GM12878 (cell line): ENCODE results near the gene SPINK5. TPM values are rescaled to one million over a fixed set of nuclear protein-coding genes. Genes with fewer than 3 reads are reported as not detected.

ENCODE experiments used
- ATAC-seq: fragments of 200-7000 bp; cut with Tn5 transposase; 3 replicates; pipeline ENCODE4 v1.9.1; 2020; ENCODE audit warnings: mild to moderate bottlenecking, moderate library complexity
- BruUV-seq: library from RNA; stranded (reverse); fragments of 400-500 nt; replicated peaks from 2 replicates; lab custom pipeline; 2021; lab: Mats Ljungman, UMichigan
- CTCF ChIA-PET: fragments of 300-600 bp; sonication (Branson Sonifier 250); formaldehyde crosslinking; extraction: SDS; loops from one replicate; lab custom pipeline; 2021; ENCODE audit warnings: inconsistent platforms; lab: Yijun Ruan, JAX
- POLR2A ChIA-PET: fragments of 350-600 bp; formaldehyde crosslinking; extraction: SDS; loops from one replicate; lab custom pipeline; 2021; ENCODE audit warnings: inconsistent platforms; lab: Charles Lee
- RAD21 ChIA-PET: fragments of 300-600 bp; sonication (Branson Sonifier 250); formaldehyde crosslinking; loops from one replicate; lab custom pipeline; 2023; ENCODE audit warnings: antibody characterized with exemption; ENCODE audit not compliant: unreplicated experiment; lab: Charles Lee
- SMC1A ChIA-PET: fragments of 300-600 bp; sonication (Branson Sonifier 250); formaldehyde crosslinking; loops from one replicate; lab custom pipeline; 2023; ENCODE audit not compliant: unreplicated experiment, uncharacterized antibody; lab: Charles Lee
- DNase-seq: peaks from one replicate; pipeline ENCODE4 v3.0.0-alpha.2; 2011; ENCODE audit warnings: low read depth, low spot score
- FAIRE-seq: peaks from 3 replicates; lab custom pipeline; 2011; peaks lifted over from hg19 to GRCh38; lab: Jason Lieb, UNC
- H2AFZ ChIP-seq: 2 replicates; pipeline ENCODE4 v1.6.0; 2011; ENCODE audit warnings: low read depth, low read length, control low read depth; ENCODE audit not compliant: control insufficient read depth
- H3K27ac ChIP-seq: 2 replicates; pipeline ENCODE4 v1.5.1; 2011; ENCODE audit warnings: control low read depth; ENCODE audit not compliant: control insufficient read depth, insufficient read depth
- H3K27me3 ChIP-seq, 2 experiments: replicated peaks in 1 of 2; 2 replicates each; pipeline versions ENCODE4 v1.6.0 to v1.6.1; 2011; ENCODE audit warnings: low read length in 1 of 2; ENCODE audit not compliant: control insufficient read depth in 2 of 2, insufficient read depth in 2 of 2
- H3K36me3 ChIP-seq, 2 experiments: 2 replicates each; pipeline ENCODE4 v1.5.1; 2011; ENCODE audit warnings: low read length in 1 of 2; ENCODE audit not compliant: control insufficient read depth in 2 of 2, insufficient read depth in 2 of 2
- H3K4me1 ChIP-seq: 2 replicates; pipeline ENCODE4 v1.6.1; 2011; ENCODE audit warnings: mild to moderate bottlenecking, low read length, moderate library complexity, mixed read lengths; ENCODE audit not compliant: control insufficient read depth, insufficient read depth
- H3K4me2 ChIP-seq: 2 replicates; pipeline ENCODE4 v1.6.0; 2011; ENCODE audit warnings: control low read depth; ENCODE audit not compliant: control insufficient read depth, insufficient read depth
- H3K4me3 ChIP-seq: fragments of 200-600 bp; sonication (generic); 2 replicates; pipeline ENCODE4 v1.5.1; 2016
- H3K79me2 ChIP-seq: 2 replicates; pipeline ENCODE4 v1.6.0; 2011; ENCODE audit warnings: low read length; ENCODE audit not compliant: control insufficient read depth, insufficient read depth
- H3K9ac ChIP-seq: 2 replicates; pipeline ENCODE4 v1.8.0; 2011; ENCODE audit warnings: low read length, control low read depth, mixed read lengths; ENCODE audit not compliant: control insufficient read depth, insufficient read depth
- H3K9me3 ChIP-seq: replicated peaks from 3 replicates; pipeline ENCODE4 v1.5.1; 2011; ENCODE audit warnings: mild to moderate bottlenecking, low read length; ENCODE audit not compliant: control insufficient read depth, insufficient read depth
- H4K20me1 ChIP-seq: 2 replicates; pipeline ENCODE4 v1.6.0; 2011; ENCODE audit not compliant: control insufficient read depth, insufficient read depth
- CREB1 ChIP-seq: IDR thresholded peaks from 2 replicates; pipeline ENCODE4 v1.6.1; 2012; ENCODE audit warnings: low read depth, mild to moderate bottlenecking, inconsistent platforms
- FOXK2 ChIP-seq: fragments of 450-650 bp; IDR thresholded peaks from 2 replicates; pipeline ENCODE4 v1.6.1; 2017; ENCODE audit warnings: mild to moderate bottlenecking, moderate library complexity
- HSF1 ChIP-seq: fragments of 150-350 bp; IDR thresholded peaks from 2 replicates; pipeline ENCODE4 v1.6.1; 2014; ENCODE audit warnings: mild to moderate bottlenecking, low read depth, low read length
- IRF3 ChIP-seq: fragments of 450-650 bp; IDR thresholded peaks from 2 replicates; pipeline ENCODE4 v1.6.1; 2014; ENCODE audit warnings: mild to moderate bottlenecking
- IRF4 ChIP-seq: IDR thresholded peaks from 2 replicates; pipeline ENCODE4 v1.6.1; 2011; ENCODE audit warnings: low read depth, low read length
- JUND ChIP-seq: IDR thresholded peaks from 2 replicates; pipeline ENCODE4 v1.6.1; 2012; ENCODE audit warnings: low read depth, mild to moderate bottlenecking, low read length, improper control_type of control experiment, moderate library complexity
- NR2F1 ChIP-seq: fragments of 450-650 bp; conservative IDR thresholded peaks from 2 replicates; pipeline ENCODE4 v1.6.1; 2017; ENCODE audit warnings: mild to moderate bottlenecking
- PAX8 ChIP-seq: fragments of 450-650 bp; IDR thresholded peaks from 2 replicates; pipeline ENCODE4 v1.6.1; 2017; ENCODE audit warnings: mild to moderate bottlenecking, moderate library complexity
- RBBP5 ChIP-seq: fragments of 200-600 bp; sonication (generic); conservative IDR thresholded peaks from 2 replicates; pipeline ENCODE4 v1.6.1; 2016
- REST ChIP-seq: IDR thresholded peaks from 2 replicates; pipeline ENCODE4 v1.6.1; 2012; ENCODE audit warnings: mild to moderate bottlenecking, low read depth, low read length
- STAT1 ChIP-seq: fragments of 450-650 bp; conservative IDR thresholded peaks from 2 replicates; pipeline ENCODE4 v1.6.1; 2014; ENCODE audit warnings: antibody characterized with exemption, mild to moderate bottlenecking
- SUZ12 ChIP-seq: fragments of 200-600 bp; sonication (generic); IDR thresholded peaks from one replicate; pipeline ENCODE4 v1.6.1; 2018; ENCODE audit warnings: antibody characterized with exemption, mild to moderate bottlenecking; ENCODE audit not compliant: unreplicated experiment
- TAF1 ChIP-seq: IDR thresholded peaks from 2 replicates; pipeline ENCODE4 v1.6.1; 2011; ENCODE audit warnings: mild to moderate bottlenecking, low read depth, low read length, borderline replicate concordance
- USF1 ChIP-seq: IDR thresholded peaks from 2 replicates; pipeline ENCODE4 v1.6.1; 2011; ENCODE audit warnings: borderline replicate concordance, low read depth, mild to moderate bottlenecking, moderate library complexity, mixed read lengths, low read length; ENCODE audit not compliant: insufficient read depth; ENCODE audit errors: extremely low read length
- WGBS: methylation state at CpG from one replicate; pipeline ENCODE4 v1.1.6; 2016; ENCODE audit warnings: low lambda C conversion rate; ENCODE audit not compliant: insufficient replicate concordance, insufficient coverage; ENCODE audit errors: missing lambda C conversion rate; 5-methylcytosine and 5-hydroxymethylcytosine counted together
- in situ Hi-C: fragments of 300-500 bp; cut with MboI; formaldehyde crosslinking; loops from 9 replicates; pipeline ENCODE4 v1.14.3; 2018; ENCODE audit warnings: mixed read lengths
- intact Hi-C: fragments of 100-400 bp; cut with micrococcal nuclease; formaldehyde crosslinking; loops from one replicate; pipeline ENCODE4 v1.14.2; 2022; ENCODE audit not compliant: unreplicated experiment
- polyA plus RNA-seq, 11 experiments: library from polyadenylated mRNA; depleted of rRNA in 4 of 11; unstranded in 6 of 11; stranded (reverse) in 5 of 11; fragments of >200 nt; fragmentation: Nextera tagmentation in 4 of 11; fragmentation: Illumina TruSeq in 1 of 11; extraction: Ambion mirVana in 4 of 11; extraction: Trizol in 1 of 11; gene quantifications; 1 replicate in 1 of 11; 2 replicates in 10 of 11; pipeline versions ENCODE4 v1.2.1 to v1.2.3, GENCODE V29; 2011 to 2016; ENCODE audit warnings: inconsistent platforms in 2 of 11, missing spikeins in 2 of 11, low read depth in 1 of 11
- total RNA-seq, 4 experiments: library from RNA; depleted of rRNA in 3 of 4; stranded (reverse); fragments of >200 nt in 3 of 4; fragmentation: Illumina TruSeq in 1 of 4; extraction: Trizol in 1 of 4; gene quantifications; 2 replicates each; pipeline versions ENCODE4 v1.2.1 to v1.2.3, GENCODE V29; 2013 to 2021

SPINK5 gene
- total and polyA plus RNA-seq, 10 of the 15 experiments (the other 5 are each of a cell fraction or from before 2014, with no cell fraction given): 0.04 to 0.09 TPM; not detected in 8

DNA sequence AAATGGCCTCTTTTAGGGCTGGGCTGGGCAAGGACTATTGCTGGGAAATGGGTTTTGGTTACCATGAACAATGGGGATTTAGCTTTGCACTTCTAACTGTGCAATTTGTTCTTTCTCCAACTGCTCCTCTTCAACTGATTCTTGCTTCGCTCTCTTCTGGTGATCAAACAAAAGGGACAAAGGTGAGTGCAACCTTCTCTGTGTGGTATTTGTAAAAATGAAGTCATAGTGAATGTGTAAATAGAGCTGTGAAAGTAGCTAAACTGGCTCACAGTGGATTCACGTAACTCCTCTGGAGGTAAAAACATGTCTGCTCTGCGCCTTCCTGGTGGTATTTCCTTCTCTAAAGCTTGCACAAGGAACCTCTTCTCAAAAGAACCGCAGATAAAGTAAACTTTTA is 83.6 kb downstream of the SPINK5 start:
- no peaks in the 10 kb centered on the region for H3K79me2 ChIP-seq
- H3K27ac ChIP-seq: no peak overlapping the region
- BruUV-seq: no TSS peak
- no peak overlapping the region for H3K4me2 ChIP-seq
- H3K36me3 ChIP-seq: no peaks in the 10 kb centered on the region
- H3K4me3 ChIP-seq: no peak overlapping the region
- no peak overlapping the region for H2AFZ ChIP-seq
- intact Hi-C loops (no loop called here), in situ Hi-C loops (no loop called here)
- no peaks in the 10 kb centered on the region for H3K9me3 ChIP-seq
- no peak overlapping the region for H3K9ac ChIP-seq
- TF ChIP-seq USF1: no peak
- no peak for TF ChIP-seq FOXK2
- TF ChIP-seq CREB1: no peak
- TF ChIP-seq NR2F1: no peak
- TF ChIP-seq IRF4: no peak
- no peak for TF ChIP-seq SUZ12
- TF ChIP-seq RBBP5: no peak
- no peak for TF ChIP-seq HSF1
- no peak for TF ChIP-seq STAT1
- no peak for TF ChIP-seq REST
- no peak for TF ChIP-seq TAF1
- no peak for TF ChIP-seq JUND
- no peak for TF ChIP-seq IRF3
- TF ChIP-seq PAX8: no peak
- 42% methylated on average over 4 of the region's 4 CpGs for WGBS
- ChIA-PET SMC1A (no interaction called here), CTCF (interaction anchor here (0.6 kb wide), 1 partner anchor 40 kb away, joined by 3 read pairs; no protein-coding TSS in a partner anchor), POLR2A (no interaction called here), RAD21 (no interaction called here)
- FAIRE-seq (no peak), ATAC-seq (no peak), DNase-seq (no peak)
- H3K27me3 ChIP-seq: no peaks in the 10 kb centered on the region
- no peaks in the 10 kb centered on the region for H4K20me1 ChIP-seq
- no peaks in the 10 kb centered on the region for H3K4me1 ChIP-seq
